ENCODE results near the gene MAPK8IP2. TPM values are rescaled to one million over a fixed set of nuclear protein-coding genes. Genes with fewer than 3 reads are reported as not detected.
"Not testable (repeated sequence)": the region's sequence is repeated elsewhere in the genome, so short reads cannot be mapped to it uniquely, and the experiment has no call there.

The MAPK8IP2 gene
- total and polyA plus RNA-seq, 2 donors (not counting 1 experiment from before 2014, with no cell fraction given), result 0.10 to 0.17 TPM

- H3K79me2 ChIP-seq (ENCODE audit: control insufficient read depth, insufficient read depth, low read length), result no peaks in the 10 kb centered on the region
- DNase-seq (ENCODE audit: low read depth in 2 of 2), result peak in 1 of 2 donors; percentile 41
- no peak overlapping the region for H3K9ac ChIP-seq (ENCODE audit: insufficient read depth, low read length)
- no peak overlapping the region for H3K4me2 ChIP-seq (ENCODE audit: extremely low read depth, insufficient read depth, low read length)
- no peaks in the 10 kb centered on the region for H3K27me3 ChIP-seq (ENCODE audit: control insufficient read depth, insufficient read depth, low read length)
- peaks cover 4% of the 10 kb centered on the region for H3K4me1 ChIP-seq (ENCODE audit: control insufficient read depth, extremely low read depth, insufficient read depth, low read length)
- H3K9me3 ChIP-seq (ENCODE audit: control insufficient read depth, insufficient read depth, low read depth, low read length), result no peaks in the 10 kb centered on the region
- no peak for TF ChIP-seq EZH2 (IDR thresholded peaks at IDR 0.05; ENCODE audit: low read length, missing control alignments)
- TF ChIP-seq, protein P1, sequence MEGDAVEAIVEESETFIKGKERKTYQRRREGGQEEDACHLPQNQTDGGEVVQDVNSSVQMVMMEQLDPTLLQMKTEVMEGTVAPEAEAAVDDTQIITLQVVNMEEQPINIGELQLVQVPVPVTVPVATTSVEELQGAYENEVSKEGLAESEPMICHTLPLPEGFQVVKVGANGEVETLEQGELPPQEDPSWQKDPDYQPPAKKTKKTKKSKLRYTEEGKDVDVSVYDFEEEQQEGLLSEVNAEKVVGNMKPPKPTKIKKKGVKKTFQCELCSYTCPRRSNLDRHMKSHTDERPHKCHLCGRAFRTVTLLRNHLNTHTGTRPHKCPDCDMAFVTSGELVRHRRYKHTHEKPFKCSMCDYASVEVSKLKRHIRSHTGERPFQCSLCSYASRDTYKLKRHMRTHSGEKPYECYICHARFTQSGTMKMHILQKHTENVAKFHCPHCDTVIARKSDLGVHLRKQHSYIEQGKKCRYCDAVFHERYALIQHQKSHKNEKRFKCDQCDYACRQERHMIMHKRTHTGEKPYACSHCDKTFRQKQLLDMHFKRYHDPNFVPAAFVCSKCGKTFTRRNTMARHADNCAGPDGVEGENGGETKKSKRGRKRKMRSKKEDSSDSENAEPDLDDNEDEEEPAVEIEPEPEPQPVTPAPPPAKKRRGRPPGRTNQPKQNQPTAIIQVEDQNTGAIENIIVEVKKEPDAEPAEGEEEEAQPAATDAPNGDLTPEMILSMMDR (conservative IDR thresholded peaks at IDR 0.05 in 1 of 2, IDR thresholded peaks at IDR 0.05 in 1 of 2; ENCODE audit: low read depth in 1 of 2, low read length in 2 of 2), result no peak
- H3K27ac ChIP-seq (ENCODE audit: insufficient read depth, low read length), result no peak overlapping the region
- no peak overlapping the region for H2AFZ ChIP-seq (ENCODE audit: low read length)
- no peaks in the 10 kb centered on the region for H4K20me1 ChIP-seq (ENCODE audit: control insufficient read depth, extremely low read depth, insufficient read depth, low read length)
- H3K36me3 ChIP-seq (ENCODE audit: control insufficient read depth, insufficient read depth, low read length), result no peaks in the 10 kb centered on the region
- no peak overlapping the region for H3K4me3 ChIP-seq (replicated peaks in 1 of 4; ENCODE audit: control extremely low read depth in 1 of 4, insufficient read depth in 1 of 4, low read depth in 3 of 4, low read length in 4 of 4)
Measured at GRCh38 chr22:50657925-50658324, 57.3 kb downstream of the MAPK8IP2 start.

DNA sequence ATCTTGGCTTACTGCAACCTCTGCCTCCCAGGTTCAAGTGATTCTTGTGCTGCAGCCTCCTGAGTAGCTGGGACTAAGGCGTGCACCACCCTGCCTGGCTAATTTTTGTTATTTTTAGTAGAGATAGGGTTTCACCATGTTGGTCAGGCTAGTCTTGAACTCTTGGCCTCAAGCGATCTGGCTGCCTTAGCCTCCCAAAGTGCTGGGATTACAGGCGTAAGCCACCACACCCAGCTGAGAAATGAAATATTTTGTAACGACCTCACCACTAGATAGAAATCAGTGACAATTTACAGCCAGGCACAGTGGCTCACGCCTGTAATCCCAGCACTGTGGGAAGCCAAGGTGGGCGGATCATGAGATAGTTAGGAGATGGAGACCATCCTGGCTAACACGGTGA is 59.1 kb downstream of the MAPK8IP2 start:
- H3K79me2 ChIP-seq (ENCODE audit: control insufficient read depth, insufficient read depth, low read length); H3K4me3 ChIP-seq (replicated peaks in 1 of 4; ENCODE audit: control extremely low read depth in 1 of 4, insufficient read depth in 1 of 4, low read depth in 3 of 4, low read length in 4 of 4); DNase-seq (ENCODE audit: low read depth in 2 of 2); H3K4me2 ChIP-seq (ENCODE audit: extremely low read depth, insufficient read depth, low read length); H3K27ac ChIP-seq (ENCODE audit: insufficient read depth, low read length); H3K4me1 ChIP-seq (ENCODE audit: control insufficient read depth, extremely low read depth, insufficient read depth, low read length); H3K27me3 ChIP-seq (ENCODE audit: control insufficient read depth, insufficient read depth, low read length); H2AFZ ChIP-seq (ENCODE audit: low read length); H3K9ac ChIP-seq (ENCODE audit: insufficient read depth, low read length); H3K9me3 ChIP-seq (ENCODE audit: control insufficient read depth, insufficient read depth, low read depth, low read length); H3K36me3 ChIP-seq (ENCODE audit: control insufficient read depth, insufficient read depth, low read length); H4K20me1 ChIP-seq (ENCODE audit: control insufficient read depth, extremely low read depth, insufficient read depth, low read length): not testable (repeated sequence)

- Histone ChIP-seq H3K9me3 (ENCODE audit: control insufficient read depth, insufficient read depth, low read depth, low read length) (no peaks in the 10 kb centered on the region), H3K4me1 (ENCODE audit: control insufficient read depth, extremely low read depth, insufficient read depth, low read length) (peaks cover 4% of the 10 kb centered on the region), H3K9ac (ENCODE audit: insufficient read depth, low read length) (no peak overlapping the region), H3K4me2 (ENCODE audit: extremely low read depth, insufficient read depth, low read length) (no peak overlapping the region), H3K4me3 (replicated peaks in 1 of 4; ENCODE audit: control extremely low read depth in 1 of 4, insufficient read depth in 1 of 4, low read depth in 3 of 4, low read length in 4 of 4) (no peak overlapping the region), H2AFZ (ENCODE audit: low read length) (no peak overlapping the region), H4K20me1 (ENCODE audit: control insufficient read depth, extremely low read depth, insufficient read depth, low read length) (no peaks in the 10 kb centered on the region), H3K79me2 (ENCODE audit: control insufficient read depth, insufficient read depth, low read length) (no peaks in the 10 kb centered on the region), H3K36me3 (ENCODE audit: control insufficient read depth, insufficient read depth, low read length) (no peaks in the 10 kb centered on the region), H3K27me3 (ENCODE audit: control insufficient read depth, insufficient read depth, low read length) (no peaks in the 10 kb centered on the region), H3K27ac (ENCODE audit: insufficient read depth, low read length) (no peak overlapping the region)
- no peak for DNase-seq (ENCODE audit: low read depth in 2 of 2)
- TF ChIP-seq EZH2 (IDR thresholded peaks at IDR 0.05; ENCODE audit: low read length, missing control alignments), result no peak
- TF ChIP-seq, protein P1 (conservative IDR thresholded peaks at IDR 0.05 in 1 of 2, IDR thresholded peaks at IDR 0.05 in 1 of 2; ENCODE audit: low read depth in 1 of 2, low read length in 2 of 2), result no peak
Measured at GRCh38 chr22:50660306-50660705, 59.7 kb downstream of the MAPK8IP2 start.

Other genes starting within 250 kb of the MAPK8IP2 start
- 69.1 and 75.8 TPM in 2 replicates for gene SBF1, start 125.8 kb upstream of the MAPK8IP2 start, total RNA-seq
- 13.5 and 18.7 TPM in 2 replicates for gene SBF1, start 125.8 kb upstream of the MAPK8IP2 start, polyA plus RNA-seq
- gene ADM2, start 119.2 kb upstream of the MAPK8IP2 start, total RNA-seq, result 2.8 and 5.8 TPM in 2 replicates
- gene ADM2, start 119.2 kb upstream of the MAPK8IP2 start, polyA plus RNA-seq, result 0.67 and 0.73 TPM in 2 replicates
- under 0.01 and 0.17 TPM in 2 replicates for gene MIOX, start 113.9 kb upstream of the MAPK8IP2 start, total RNA-seq
- gene MIOX, start 113.9 kb upstream of the MAPK8IP2 start, polyA plus RNA-seq, result 0.06 TPM in 1 of 2 replicates, not detected in the other
- gene LMF2, start 93.1 kb upstream of the MAPK8IP2 start, total RNA-seq, result 25.9 and 37.8 TPM in 2 replicates
- 25.2 and 25.8 TPM in 2 replicates for gene LMF2, start 93.1 kb upstream of the MAPK8IP2 start, polyA plus RNA-seq
- gene NCAPH2, start 92.6 kb upstream of the MAPK8IP2 start, total RNA-seq, result 18.3 and 20.0 TPM in 2 replicates
- 12.0 and 23.1 TPM in 2 replicates for gene NCAPH2, start 92.6 kb upstream of the MAPK8IP2 start, polyA plus RNA-seq
- gene SCO2, start 75.2 kb upstream of the MAPK8IP2 start, total RNA-seq, result 3.1 and 3.6 TPM in 2 replicates
- 0.42 and 0.66 TPM in 2 replicates for gene SCO2, start 75.2 kb upstream of the MAPK8IP2 start, polyA plus RNA-seq
- 40.1 and 40.8 TPM in 2 replicates for gene TYMP, start 70.8 kb upstream of the MAPK8IP2 start, total RNA-seq
- 2.3 and 3.7 TPM in 2 replicates for gene TYMP, start 70.8 kb upstream of the MAPK8IP2 start, polyA plus RNA-seq
- 0.17 and 0.51 TPM in 2 replicates for gene KLHDC7B, start 54.9 kb upstream of the MAPK8IP2 start, total RNA-seq
- gene KLHDC7B, start 54.9 kb upstream of the MAPK8IP2 start, polyA plus RNA-seq, result 0.02 TPM in 1 of 2 replicates, not detected in the other
- gene SYCE3, start 37.9 kb upstream of the MAPK8IP2 start, total RNA-seq, result 0.33 TPM in 1 of 2 replicates, not detected in the other
- gene SYCE3, start 37.9 kb upstream of the MAPK8IP2 start, polyA plus RNA-seq, result 0.30 TPM in 1 of 2 replicates, not detected in the other
- 2.6 and 4.8 TPM in 2 replicates for gene CPT1B, start 22.4 kb upstream of the MAPK8IP2 start, total RNA-seq
- gene CPT1B, start 22.4 kb upstream of the MAPK8IP2 start, polyA plus RNA-seq, result 0.70 and 0.82 TPM in 2 replicates
- 15.2 and 22.8 TPM in 2 replicates for gene CHKB, start 17.9 kb upstream of the MAPK8IP2 start, total RNA-seq
- gene CHKB, start 17.9 kb upstream of the MAPK8IP2 start, polyA plus RNA-seq, result 18.2 and 21.9 TPM in 2 replicates
- gene ARSA, start 27.4 kb downstream of the MAPK8IP2 start, total RNA-seq, result 16.7 and 19.5 TPM in 2 replicates
- gene ARSA, start 27.4 kb downstream of the MAPK8IP2 start, polyA plus RNA-seq, result 6.4 and 10.5 TPM in 2 replicates
- gene SHANK3, start 72.0 kb downstream of the MAPK8IP2 start, total RNA-seq, result 0.26 and 0.33 TPM in 2 replicates
- 0.12 and 0.17 TPM in 2 replicates for gene SHANK3, start 72.0 kb downstream of the MAPK8IP2 start, polyA plus RNA-seq
- not detected in 2 replicates for gene ACR, start 137.4 kb downstream of the MAPK8IP2 start, total RNA-seq
- not detected in 2 replicates for gene ACR, start 137.4 kb downstream of the MAPK8IP2 start, polyA plus RNA-seq
- 7.4 and 11.4 TPM in 2 replicates for gene RABL2B, start 182.8 kb downstream of the MAPK8IP2 start, total RNA-seq
- gene RABL2B, start 182.8 kb downstream of the MAPK8IP2 start, polyA plus RNA-seq, result 23.6 and 26.7 TPM in 2 replicates